HuH-7.5 (cell line): ENCODE results near the gene AVPR2.

Source experiments
- DNase-seq: peaks from one replicate; pipeline ENCODE4 v3.0.0; 2011; ENCODE audit warnings: low spot score

AVPR2 gene

GRCh38 chrX:153885968-153886903 is 18.2 kb upstream of the AVPR2 start, which contains the start of gene L1CAM:
L1CAM (minus strand) TSS chrX:153886173; CDS start chrX:153875836, 10,337 bp downstream.
- DNase-seq, result no peak

GRCh38 chrX:153886915-153887314 is 17.6 kb upstream of the AVPR2 start:
- no peak for DNase-seq

- no peak for DNase-seq
These were observed 17.1 kb upstream of the AVPR2 start for GRCh38 chrX:153887385-153887784.

GRCh38 chrX:153888344-153888743 is 16.1 kb upstream of the AVPR2 start:
- DNase-seq, result no peak

GRCh38 chrX:153889123-153889522 is 15.3 kb upstream of the AVPR2 start:
- DNase-seq, result no peak

GRCh38 chrX:153897899-153898298 is 6.6 kb upstream of the AVPR2 start:
- DNase-seq, result no peak

- DNase-seq, result no peak
These were observed 3.4 kb upstream of the AVPR2 start for GRCh38 chrX:153900831-153901752.

- no peak for DNase-seq
These were observed 2.7 kb upstream of the AVPR2 start for GRCh38 chrX:153901753-153902140.

GRCh38 chrX:153902385-153902784 is 2.1 kb upstream of the AVPR2 start:
- DNase-seq, result no peak

GRCh38 chrX:153903238-153903980 is 1.1 kb upstream of the AVPR2 start:
- DNase-seq, result no peak

- DNase-seq, result no peak
These were observed 1.1 kb downstream of the AVPR2 start for GRCh38 chrX:153905481-153906095.

GRCh38 chrX:153906126-153906917 is 1.8 kb downstream of the AVPR2 start:
- no peak for DNase-seq

- DNase-seq, result no peak
These were observed 3.0 kb downstream of the AVPR2 start for GRCh38 chrX:153907456-153907855.

- DNase-seq, result no peak
These were observed 3.9 kb downstream of the AVPR2 start for GRCh38 chrX:153908219-153908860.

- DNase-seq, result no peak
These were observed 4.8 kb downstream of the AVPR2 start for GRCh38 chrX:153909024-153909979.

- DNase-seq, result no peak
These were observed 5.5 kb downstream of the AVPR2 start for GRCh38 chrX:153909980-153910360.

- no peak for DNase-seq
These were observed 6.0 kb downstream of the AVPR2 start for GRCh38 chrX:153910446-153910845.

GRCh38 chrX:153911798-153912197 is 7.3 kb downstream of the AVPR2 start:
- DNase-seq, result no peak

- no peak for DNase-seq
These were observed 8.7 kb downstream of the AVPR2 start for GRCh38 chrX:153913211-153913610.
